Cardiac muscle cell (in vitro differentiated cells and primary cell): ENCODE measurements around the gene PAPOLB. TPM values are rescaled to one million over a fixed set of nuclear protein-coding genes. Genes with fewer than 3 reads are reported as not detected.

ENCODE experiments used
- DNase-seq, 2 donors: peaks; one replicate each; pipeline versions ENCODE4 v3.0.0 to v3.0.0-alpha.2; 2010 to 2017; ENCODE audit warnings: low read depth in 1 of 2, low spot score in 1 of 2
- H3K27ac ChIP-seq: fragments of 200-600 bp; sonication (generic); 2 replicates; pipeline ENCODE4 v1.5.1; 2016
- H3K27me3 ChIP-seq: fragments of 200-600 bp; sonication (generic); 2 replicates; pipeline ENCODE4 v1.6.0; 2016; ENCODE audit warnings: control low read depth
- H3K36me3 ChIP-seq: fragments of 200-600 bp; sonication (generic); 2 replicates; pipeline ENCODE4 v1.5.1; 2016; ENCODE audit warnings: control low read depth
- H3K4me1 ChIP-seq: fragments of 200-600 bp; sonication (generic); 2 replicates; pipeline ENCODE4 v1.8.1; 2017; ENCODE audit warnings: low read depth, mild to moderate bottlenecking, mixed run types
- H3K4me3 ChIP-seq: fragments of 200-600 bp; sonication (generic); 2 replicates; pipeline ENCODE4 v1.5.1; 2016; ENCODE audit warnings: mild to moderate bottlenecking
- H3K9me3 ChIP-seq: fragments of 200-600 bp; sonication (generic); 2 replicates; pipeline ENCODE4 v1.5.1; 2017; ENCODE audit warnings: low read depth, mild to moderate bottlenecking, control low read depth
- polyA plus RNA-seq: library from polyadenylated mRNA; unstranded; fragments of >200 nt; fragmentation: Nextera tagmentation; extraction: Ambion mirVana; gene quantifications from 2 replicates; pipeline ENCODE4 v1.2.1, GENCODE V29; 2016
- total RNA-seq: library from RNA; depleted of rRNA; stranded (reverse); fragments of >200 nt; gene quantifications from 2 replicates; pipeline ENCODE4 v1.2.3, GENCODE V29; 2016
- TF ChIP-seq, protein P1 (sequence below): IDR thresholded peaks from 2 replicates; pipeline ENCODE4 v1.5.1; 2012; ENCODE audit warnings: low read depth, mild to moderate bottlenecking, low read length

Gene PAPOLB
- total and polyA plus RNA-seq, 2 experiments from 2014 or later, result 0.39 TPM; not detected in 1

DNA sequence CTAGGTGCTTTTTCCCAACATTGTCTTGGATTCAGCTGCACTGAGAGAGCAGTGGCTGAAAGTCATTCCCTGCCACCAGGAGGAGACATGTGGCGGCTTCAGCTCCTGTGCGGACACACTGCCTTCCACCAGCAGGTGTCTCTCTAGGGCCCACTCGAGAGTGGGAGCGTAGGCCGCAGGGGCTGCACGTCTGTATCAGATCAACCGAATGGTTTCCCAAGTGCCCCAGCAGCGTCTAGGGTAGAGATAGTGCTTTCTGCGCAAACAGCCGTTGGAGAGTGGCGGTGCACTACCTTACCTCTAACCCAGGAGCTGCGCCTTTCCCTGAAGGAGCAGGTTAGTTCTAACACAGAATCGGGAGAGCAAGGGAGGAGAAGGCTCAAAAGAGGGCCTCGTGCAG is 31.7 kb downstream of the PAPOLB start:
- Histone ChIP-seq H3K4me3 (no peak overlapping the region), H3K27me3 (no peaks in the 10 kb centered on the region), H3K9me3 (no peaks in the 10 kb centered on the region), H3K36me3 (no peaks in the 10 kb centered on the region), H3K27ac (no peak overlapping the region), H3K4me1 (no peaks in the 10 kb centered on the region)
- TF ChIP-seq, protein P1, sequence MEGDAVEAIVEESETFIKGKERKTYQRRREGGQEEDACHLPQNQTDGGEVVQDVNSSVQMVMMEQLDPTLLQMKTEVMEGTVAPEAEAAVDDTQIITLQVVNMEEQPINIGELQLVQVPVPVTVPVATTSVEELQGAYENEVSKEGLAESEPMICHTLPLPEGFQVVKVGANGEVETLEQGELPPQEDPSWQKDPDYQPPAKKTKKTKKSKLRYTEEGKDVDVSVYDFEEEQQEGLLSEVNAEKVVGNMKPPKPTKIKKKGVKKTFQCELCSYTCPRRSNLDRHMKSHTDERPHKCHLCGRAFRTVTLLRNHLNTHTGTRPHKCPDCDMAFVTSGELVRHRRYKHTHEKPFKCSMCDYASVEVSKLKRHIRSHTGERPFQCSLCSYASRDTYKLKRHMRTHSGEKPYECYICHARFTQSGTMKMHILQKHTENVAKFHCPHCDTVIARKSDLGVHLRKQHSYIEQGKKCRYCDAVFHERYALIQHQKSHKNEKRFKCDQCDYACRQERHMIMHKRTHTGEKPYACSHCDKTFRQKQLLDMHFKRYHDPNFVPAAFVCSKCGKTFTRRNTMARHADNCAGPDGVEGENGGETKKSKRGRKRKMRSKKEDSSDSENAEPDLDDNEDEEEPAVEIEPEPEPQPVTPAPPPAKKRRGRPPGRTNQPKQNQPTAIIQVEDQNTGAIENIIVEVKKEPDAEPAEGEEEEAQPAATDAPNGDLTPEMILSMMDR, result peak; percentile 98
- peak; percentile 81 to 90 for DNase-seq

DNA sequence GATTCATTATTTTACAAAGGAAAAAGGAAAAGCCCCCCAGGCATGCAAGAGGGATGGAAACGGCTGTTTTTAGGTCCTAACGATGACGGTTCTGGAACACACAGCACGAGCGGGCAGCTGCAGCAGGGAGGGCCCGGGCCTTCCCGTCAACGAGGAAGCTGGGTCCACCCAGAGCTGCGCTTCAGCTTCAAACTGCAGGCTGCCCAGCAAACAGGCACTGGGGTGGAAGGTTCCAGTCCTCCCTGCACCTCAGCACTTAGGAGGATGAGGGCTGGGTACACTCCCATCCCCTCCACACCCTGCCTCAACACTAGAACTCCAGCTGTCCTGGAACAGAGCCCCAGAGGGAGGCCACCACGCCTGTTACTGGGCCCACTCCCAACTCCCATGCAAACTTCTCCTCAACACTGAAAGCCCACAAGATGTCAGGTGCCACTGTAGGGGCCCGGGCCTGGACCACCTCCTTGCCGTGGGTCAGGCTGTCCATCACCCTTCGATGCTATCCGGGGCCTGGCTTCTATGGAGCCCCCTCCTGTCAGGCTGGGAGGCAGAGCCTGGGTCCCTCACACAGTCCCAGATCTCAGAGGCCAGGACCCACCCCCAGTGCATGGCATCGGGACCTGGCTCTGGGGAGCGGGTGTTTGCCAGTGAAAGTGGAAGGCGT is 33.0 kb downstream of the PAPOLB start:
- H3K27me3 ChIP-seq, result no peaks in the 10 kb centered on the region
- no peak for DNase-seq

DNA sequence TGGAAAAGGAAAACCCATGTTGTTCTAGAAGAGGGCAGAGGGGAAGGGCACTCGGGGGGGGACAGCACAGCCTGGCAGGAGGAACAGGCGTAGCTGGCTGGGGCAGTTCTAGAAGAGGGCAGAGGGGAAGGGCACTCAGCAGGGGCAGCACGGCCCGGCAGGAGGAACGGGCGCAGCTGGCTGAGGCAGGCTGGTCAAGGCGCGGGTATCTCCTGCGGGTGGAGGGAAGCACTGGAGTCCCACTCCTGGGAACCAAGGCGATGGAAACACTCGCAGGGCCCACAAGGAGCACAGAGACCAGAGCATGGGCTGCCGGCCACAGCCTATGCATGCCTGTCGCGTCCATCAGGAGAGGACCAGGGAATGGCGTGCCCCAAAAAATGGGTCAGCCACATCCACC is 36.7 kb downstream of the PAPOLB start:
- Histone ChIP-seq H3K4me1 (no peaks in the 10 kb centered on the region), H3K27me3 (no peaks in the 10 kb centered on the region), H3K36me3 (no peaks in the 10 kb centered on the region), H3K9me3 (no peaks in the 10 kb centered on the region), H3K4me3 (no peak overlapping the region), H3K27ac (no peak overlapping the region)
- TF ChIP-seq, protein P1, result no peak
- DNase-seq, result no peak

More for the DNA sequence above, 33.0 kb downstream of the PAPOLB start:
- H3K27ac ChIP-seq, result no peak overlapping the region
- no peaks in the 10 kb centered on the region for H3K9me3 ChIP-seq
- no peak overlapping the region for H3K4me3 ChIP-seq
- no peaks in the 10 kb centered on the region for H3K4me1 ChIP-seq
- TF ChIP-seq, protein P1, result no peak
- no peaks in the 10 kb centered on the region for H3K36me3 ChIP-seq

DNA sequence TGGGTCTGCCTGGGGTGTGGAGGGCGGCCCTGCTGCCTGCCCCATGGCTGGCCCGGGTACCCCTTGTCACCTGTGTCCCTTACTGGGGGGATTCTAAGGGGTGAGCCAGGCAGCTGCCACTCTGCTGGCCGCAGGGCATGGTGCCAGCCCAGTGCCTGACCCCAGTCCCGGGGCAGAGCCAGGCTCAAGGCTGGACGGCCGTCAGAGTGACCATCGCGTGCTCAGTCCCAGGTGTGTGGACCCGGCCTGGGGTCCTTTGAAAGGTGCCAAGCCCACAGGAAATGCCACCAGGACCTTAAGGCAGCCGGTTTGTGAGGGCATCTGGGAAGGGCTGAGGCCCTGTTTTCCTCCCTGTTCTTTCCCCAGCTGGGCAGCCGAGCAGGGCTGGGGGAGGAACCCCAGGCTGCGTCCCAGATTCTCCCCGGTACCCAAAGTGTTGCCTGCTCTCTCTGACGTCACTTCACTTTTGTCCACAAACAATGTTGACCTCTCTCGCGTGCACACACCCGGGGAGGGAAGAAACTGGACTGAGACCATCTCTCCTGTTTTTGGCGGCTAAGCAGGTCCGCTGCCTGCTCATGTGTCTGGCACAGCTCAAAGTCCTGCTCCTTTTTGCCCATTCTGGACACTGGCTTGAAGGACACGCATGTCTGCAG is 37.6 kb downstream of the PAPOLB start:
- Histone ChIP-seq H3K4me1 (no peaks in the 10 kb centered on the region), H3K27me3 (no peaks in the 10 kb centered on the region), H3K4me3 (no peak overlapping the region), H3K9me3 (no peaks in the 10 kb centered on the region), H3K27ac (no peak overlapping the region), H3K36me3 (no peaks in the 10 kb centered on the region)
- TF ChIP-seq, protein P1, result no peak
- DNase-seq, result no peak

DNA sequence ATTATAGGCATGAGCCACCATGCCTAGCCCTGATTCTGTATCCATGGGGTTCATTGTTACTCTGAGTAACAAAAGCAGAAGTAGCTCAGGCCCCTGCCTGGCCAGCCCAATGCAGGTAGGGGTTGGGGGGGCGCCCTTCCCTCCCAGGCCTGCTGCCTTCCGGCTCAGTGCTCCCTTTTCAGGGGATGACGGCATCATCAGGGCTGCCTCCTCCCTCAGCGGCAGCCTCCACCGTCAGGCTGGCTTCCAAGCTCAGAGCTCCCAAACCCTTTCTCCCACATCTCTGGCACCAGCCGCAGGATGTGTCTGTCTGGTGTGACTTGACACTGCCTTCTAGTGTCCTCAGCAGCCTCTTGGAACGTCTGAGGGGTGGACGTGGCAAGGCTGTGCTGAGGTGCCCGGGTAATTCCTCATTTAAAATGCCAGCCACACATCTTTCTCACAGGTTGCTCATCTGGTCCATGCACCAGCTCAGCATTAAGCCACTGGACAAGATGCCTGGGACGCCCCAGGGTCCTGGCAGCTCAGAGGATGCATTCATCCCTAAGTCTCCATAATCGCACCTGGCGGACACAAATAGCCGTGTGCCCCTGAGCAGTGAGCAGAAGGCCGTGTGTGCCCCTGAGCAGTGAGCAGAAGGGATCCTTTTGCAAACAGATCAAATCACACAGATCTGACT is 38.2 kb downstream of the PAPOLB start:
- TF ChIP-seq, protein P1, result no peak
- no peaks in the 10 kb centered on the region for H3K36me3 ChIP-seq
- H3K9me3 ChIP-seq, result no peaks in the 10 kb centered on the region
- H3K4me1 ChIP-seq, result no peaks in the 10 kb centered on the region
- no peak for DNase-seq
- no peaks in the 10 kb centered on the region for H3K27me3 ChIP-seq
- no peak overlapping the region for H3K4me3 ChIP-seq
- no peak overlapping the region for H3K27ac ChIP-seq
